HepG2 (cell line): ENCODE data around the gene SEC61A1. TPM values are rescaled to one million over a fixed set of nuclear protein-coding genes. Genes with fewer than 3 reads are reported as not detected.

Experiments
- ATAC-seq: fragments of 200-7000 bp; cut with Tn5 transposase; 3 replicates; pipeline ENCODE4 v1.9.1; 2020; ENCODE audit warnings: mild to moderate bottlenecking, moderate library complexity
- BruUV-seq: library from RNA; stranded (reverse); fragments of 400-500 nt; replicated peaks from 2 replicates; lab custom pipeline; 2021; lab: Mats Ljungman, UMichigan
- CTCF ChIA-PET: fragments of 300-600 bp; formaldehyde crosslinking; extraction: SDS; loops from one replicate; lab custom pipeline; 2021; ENCODE audit warnings: low total read pairs, inconsistent platforms, low intra/inter-chr PET ratio; lab: Yijun Ruan, JAX
- POLR2A ChIA-PET: fragments of 350-600 bp; sonication (Branson Sonifier 250); formaldehyde crosslinking; loops from one replicate; lab custom pipeline; 2020; ENCODE audit warnings: antibody characterized with exemption, inconsistent platforms; lab: Yijun Ruan, JAX
- DNase-seq: peaks from one replicate; pipeline ENCODE4 v3.0.0-alpha.2; 2015; ENCODE audit warnings: low spot score
- FAIRE-seq: peaks from 3 replicates; lab custom pipeline; 2011; peaks lifted over from hg19 to GRCh38; lab: Jason Lieb, UNC
- H2AFZ ChIP-seq: one replicate; pipeline ENCODE4 v1.6.1; 2011; ENCODE audit warnings: low read length, inconsistent platforms
- H3K27ac ChIP-seq: fragments of 300-600 bp; 3 replicates; pipeline ENCODE4 v1.8.0; 2011; ENCODE audit warnings: mixed run types, mild to moderate bottlenecking, mixed read lengths, low read length, inconsistent platforms; ENCODE audit not compliant: insufficient read depth; ENCODE audit errors: extremely low read length
- H3K27me3 ChIP-seq, 2 experiments: fragments of 200-600 bp in 1 of 2; 2 replicates in 1 of 2; 3 replicates in 1 of 2; pipeline versions ENCODE4 v1.6.0 to v1.8.0; 2011; ENCODE audit warnings: low read length in 2 of 2, mild to moderate bottlenecking in 2 of 2, moderate library complexity in 2 of 2, inconsistent platforms in 1 of 2; ENCODE audit not compliant: insufficient read depth in 2 of 2, control insufficient read depth in 1 of 2
- H3K36me3 ChIP-seq, 2 experiments: fragments of 200-600 bp in 1 of 2; replicated peaks in 1 of 2; 2 replicates in 1 of 2; 3 replicates in 1 of 2; pipeline versions ENCODE4 v1.5.1 to v1.8.0; 2011; ENCODE audit warnings: low read length in 2 of 2, inconsistent platforms in 1 of 2; ENCODE audit not compliant: insufficient read depth in 2 of 2, control insufficient read depth in 1 of 2
- H3K4me1 ChIP-seq: 2 replicates; pipeline ENCODE4 v1.5.1; 2012; ENCODE audit warnings: low read length, inconsistent platforms; ENCODE audit not compliant: insufficient read depth
- H3K4me2 ChIP-seq: 2 replicates; pipeline ENCODE4 v1.6.0; 2011; ENCODE audit warnings: low read depth, low read length, inconsistent platforms
- H3K4me3 ChIP-seq, 3 experiments: fragments of 200-600 bp in 1 of 3; sonication (generic), shearing (Covaris generic) in 1 of 3; replicated peaks in 1 of 3; 2 replicates each; pipeline ENCODE4 v1.5.1; 2011 to 2016; ENCODE audit warnings: low read length in 3 of 3, inconsistent platforms in 2 of 3, low read depth in 2 of 3, mild to moderate bottlenecking in 2 of 3, control low read depth in 1 of 3, mixed read lengths in 1 of 3; ENCODE audit not compliant: insufficient read depth in 1 of 3
- H3K79me2 ChIP-seq: one replicate; pipeline ENCODE4 v1.6.1; 2011; ENCODE audit warnings: low read length, inconsistent platforms; ENCODE audit not compliant: insufficient read depth
- H3K9ac ChIP-seq: 2 replicates; pipeline ENCODE4 v1.6.0; 2011; ENCODE audit warnings: mild to moderate bottlenecking, low read depth, low read length, inconsistent platforms; ENCODE audit not compliant: insufficient read depth
- H3K9me3 ChIP-seq: 2 replicates; pipeline ENCODE4 v1.5.1; 2012; ENCODE audit warnings: mild to moderate bottlenecking, low read length
- H4K20me1 ChIP-seq: 2 replicates; pipeline ENCODE4 v1.6.0; 2011; ENCODE audit warnings: inconsistent platforms, mild to moderate bottlenecking, low read length, moderate library complexity; ENCODE audit not compliant: insufficient read depth
- ASH2L ChIP-seq: fragments of 300-600, 200-600 bp; sonication (generic); IDR thresholded peaks from 2 replicates; pipeline ENCODE4 v1.7.0; 2017; ENCODE audit warnings: low read depth, mild to moderate bottlenecking, moderate library complexity, mixed read lengths, low read length; ENCODE audit not compliant: insufficient read length
- FOXK2 ChIP-seq: fragments of 450-650 bp; IDR thresholded peaks from 2 replicates; pipeline ENCODE4 v1.6.1; 2016
- GPBP1L1 ChIP-seq: sonication (generic); formaldehyde crosslinking; IDR thresholded peaks from 2 replicates; pipeline ENCODE4 v1.5.0; 2020; ENCODE audit warnings: mild to moderate bottlenecking, missing genetic modification reagents
- RBFOX2 ChIP-seq: fragments of 200-400 bp; formaldehyde crosslinking; IDR thresholded peaks from 2 replicates; pipeline ENCODE4 v1.6.1; 2017; ENCODE audit warnings: low read depth, mild to moderate bottlenecking, low read length
- ZNF841 ChIP-seq: sonication (generic); formaldehyde crosslinking; IDR thresholded peaks from 2 replicates; pipeline ENCODE4 v1.8.1; 2023; ENCODE audit warnings: missing genetic modification reagents, borderline replicate concordance
- WGBS: methylation state at CpG from one replicate; pipeline ENCODE4 v1.1.6; 2017; ENCODE audit warnings: low lambda C conversion rate; 5-methylcytosine and 5-hydroxymethylcytosine counted together
- in situ Hi-C: cut with HindIII; loops from 2 replicates; pipeline ENCODE4 v1.10.0; 2017; ENCODE audit warnings: low pct_unique_long_range_greater_than_20kb; ENCODE audit not compliant: extremely low pct_ligation_motif_present
- intact Hi-C: fragments of 100-400 bp; cut with micrococcal nuclease; formaldehyde crosslinking; loops from one replicate; pipeline ENCODE4 v1.10.0; 2022; ENCODE audit not compliant: unreplicated experiment
- polyA plus RNA-seq, 8 experiments: library from polyadenylated mRNA; depleted of rRNA in 3 of 8; stranded (reverse) in 7 of 8; unstranded in 1 of 8; fragments of >200 nt; fragmentation: Illumina TruSeq in 4 of 8; extraction: Trizol in 4 of 8; gene quantifications; 2 replicates each; pipeline versions ENCODE4 v1.2.1 to v1.2.3, GENCODE V29; 2011 to 2016; ENCODE audit warnings: low read depth in 4 of 8, missing spikeins in 1 of 8, mixed read lengths in 1 of 8; ENCODE audit not compliant: insufficient read depth in 1 of 8
- total RNA-seq, 5 experiments: library from RNA; depleted of rRNA; stranded (reverse); fragments of >200 nt; fragmentation: Illumina TruSeq; extraction: Trizol; gene quantifications; 2 replicates each; pipeline ENCODE4 v1.2.3, GENCODE V29; 2016; ENCODE audit warnings: low read depth in 1 of 5
- TF ChIP-seq, protein P1 (sequence below): sonication (generic); formaldehyde crosslinking; IDR thresholded peaks from 2 replicates; pipeline ENCODE4 v1.5.1; 2020; ENCODE audit warnings: mild to moderate bottlenecking, missing genetic modification reagents, moderate library complexity

Gene SEC61A1
- total and polyA plus RNA-seq, 2 of the 13 experiments (the other 11 are each of a cell fraction or from before 2014, with no cell fraction given), result 170 to 203 TPM

GRCh38 chr3:128075522-128076482 lies 23.6 kb downstream of the SEC61A1 start (continued):
- TF ChIP-seq, protein P1, sequence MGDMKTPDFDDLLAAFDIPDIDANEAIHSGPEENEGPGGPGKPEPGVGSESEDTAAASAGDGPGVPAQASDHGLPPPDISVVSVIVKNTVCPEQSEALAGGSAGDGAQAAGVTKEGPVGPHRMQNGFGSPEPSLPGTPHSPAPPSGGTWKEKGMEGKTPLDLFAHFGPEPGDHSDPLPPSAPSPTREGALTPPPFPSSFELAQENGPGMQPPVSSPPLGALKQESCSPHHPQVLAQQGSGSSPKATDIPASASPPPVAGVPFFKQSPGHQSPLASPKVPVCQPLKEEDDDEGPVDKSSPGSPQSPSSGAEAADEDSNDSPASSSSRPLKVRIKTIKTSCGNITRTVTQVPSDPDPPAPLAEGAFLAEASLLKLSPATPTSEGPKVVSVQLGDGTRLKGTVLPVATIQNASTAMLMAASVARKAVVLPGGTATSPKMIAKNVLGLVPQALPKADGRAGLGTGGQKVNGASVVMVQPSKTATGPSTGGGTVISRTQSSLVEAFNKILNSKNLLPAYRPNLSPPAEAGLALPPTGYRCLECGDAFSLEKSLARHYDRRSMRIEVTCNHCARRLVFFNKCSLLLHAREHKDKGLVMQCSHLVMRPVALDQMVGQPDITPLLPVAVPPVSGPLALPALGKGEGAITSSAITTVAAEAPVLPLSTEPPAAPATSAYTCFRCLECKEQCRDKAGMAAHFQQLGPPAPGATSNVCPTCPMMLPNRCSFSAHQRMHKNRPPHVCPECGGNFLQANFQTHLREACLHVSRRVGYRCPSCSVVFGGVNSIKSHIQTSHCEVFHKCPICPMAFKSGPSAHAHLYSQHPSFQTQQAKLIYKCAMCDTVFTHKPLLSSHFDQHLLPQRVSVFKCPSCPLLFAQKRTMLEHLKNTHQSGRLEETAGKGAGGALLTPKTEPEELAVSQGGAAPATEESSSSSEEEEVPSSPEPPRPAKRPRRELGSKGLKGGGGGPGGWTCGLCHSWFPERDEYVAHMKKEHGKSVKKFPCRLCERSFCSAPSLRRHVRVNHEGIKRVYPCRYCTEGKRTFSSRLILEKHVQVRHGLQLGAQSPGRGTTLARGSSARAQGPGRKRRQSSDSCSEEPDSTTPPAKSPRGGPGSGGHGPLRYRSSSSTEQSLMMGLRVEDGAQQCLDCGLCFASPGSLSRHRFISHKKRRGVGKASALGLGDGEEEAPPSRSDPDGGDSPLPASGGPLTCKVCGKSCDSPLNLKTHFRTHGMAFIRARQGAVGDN (CRISPR knock-in tag), result 0 out of 2 replicates have a peak, but pooled peaks have one; percentile 8
- no peak for TF ChIP-seq ZNF841
- TF ChIP-seq FOXK2, result no peak
- TF ChIP-seq, all 625 proteins: peak for 6

GRCh38 chr3:128076483-128077201 lies 24.4 kb downstream of the SEC61A1 start:
- TF ChIP-seq GPBP1L1, result no peak
- 0 out of 2 replicates have a peak, but pooled peaks have one; percentile 10 for TF ChIP-seq RBFOX2
- no peak for TF ChIP-seq ASH2L
- no peaks in the 10 kb centered on the region for H3K27me3 ChIP-seq
- intact Hi-C loops (no loop called here), in situ Hi-C loops (no loop called here)
- H3K4me2 ChIP-seq, result no peak overlapping the region
- no TSS peak for BruUV-seq
- peaks cover 13 to 51% of the 10 kb centered on the region in 2 experiments for H3K36me3 ChIP-seq
- POLR2A ChIA-PET, result no interaction called here
- ATAC-seq, result peak; percentile 6; the same call in 2 of the 3 replicates
- FAIRE-seq, result no peak
- no peak overlapping the region for H3K9ac ChIP-seq
- H4K20me1 ChIP-seq, result peaks cover 10% of the 10 kb centered on the region; the same call in 1 of the 2 replicates
- no peaks in the 10 kb centered on the region for H3K9me3 ChIP-seq
- H3K4me3 ChIP-seq, result no peak overlapping the region
- no peak overlapping the region for H3K27ac ChIP-seq
- no peak overlapping the region for H2AFZ ChIP-seq
- no peak for DNase-seq
- H3K79me2 ChIP-seq, result no peaks in the 10 kb centered on the region
- CTCF ChIA-PET, result no interaction called here
- peaks cover 10% of the 10 kb centered on the region; the same call in 1 of the 2 replicates for H3K4me1 ChIP-seq
- WGBS, result over 99% methylated on average over 58 of the region's 79 CpGs
